ENCODE results near the gene EIF3B.
A peak's percentile ranks its signal among the peaks of the same experiment; 100 is the strongest.
"Not testable (repeated sequence)": the region's sequence is repeated elsewhere in the genome, so short reads cannot be mapped to it uniquely, and the experiment has no call there.

Gene EIF3B

GRCh38 chr7:2399848-2400587 lies 45.4 kb downstream of the EIF3B start:
- DNase-seq (ENCODE audit: low spot score), result peak; percentile 91

DNA sequence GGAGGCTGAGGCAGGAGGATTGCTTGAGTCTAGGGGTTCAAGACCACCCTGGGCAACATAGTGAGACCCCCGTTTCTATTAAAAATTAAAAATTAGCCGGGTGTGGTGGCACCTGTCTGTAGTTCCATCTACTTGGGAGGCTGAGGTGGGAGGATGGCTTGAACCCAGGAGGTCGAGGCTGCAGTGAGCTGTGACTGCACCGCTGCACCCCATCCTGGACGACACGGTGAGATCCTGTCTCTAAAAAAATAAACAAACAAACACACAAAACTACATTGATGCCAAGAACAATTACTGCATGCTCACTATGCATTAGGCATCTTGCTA lies 48.0 kb downstream of the EIF3B start:
- no peak for DNase-seq (ENCODE audit: low spot score)

- peak; percentile 100 for DNase-seq (ENCODE audit: low spot score)
Observed at GRCh38 chr7:2403014-2403717, 48.5 kb downstream of the EIF3B start, which contains the start of gene CHST12. Gene CHST12 (plus strand): TSS chr7:2403611. CDS start chr7:2432640, 29,029 bp downstream.

DNA sequence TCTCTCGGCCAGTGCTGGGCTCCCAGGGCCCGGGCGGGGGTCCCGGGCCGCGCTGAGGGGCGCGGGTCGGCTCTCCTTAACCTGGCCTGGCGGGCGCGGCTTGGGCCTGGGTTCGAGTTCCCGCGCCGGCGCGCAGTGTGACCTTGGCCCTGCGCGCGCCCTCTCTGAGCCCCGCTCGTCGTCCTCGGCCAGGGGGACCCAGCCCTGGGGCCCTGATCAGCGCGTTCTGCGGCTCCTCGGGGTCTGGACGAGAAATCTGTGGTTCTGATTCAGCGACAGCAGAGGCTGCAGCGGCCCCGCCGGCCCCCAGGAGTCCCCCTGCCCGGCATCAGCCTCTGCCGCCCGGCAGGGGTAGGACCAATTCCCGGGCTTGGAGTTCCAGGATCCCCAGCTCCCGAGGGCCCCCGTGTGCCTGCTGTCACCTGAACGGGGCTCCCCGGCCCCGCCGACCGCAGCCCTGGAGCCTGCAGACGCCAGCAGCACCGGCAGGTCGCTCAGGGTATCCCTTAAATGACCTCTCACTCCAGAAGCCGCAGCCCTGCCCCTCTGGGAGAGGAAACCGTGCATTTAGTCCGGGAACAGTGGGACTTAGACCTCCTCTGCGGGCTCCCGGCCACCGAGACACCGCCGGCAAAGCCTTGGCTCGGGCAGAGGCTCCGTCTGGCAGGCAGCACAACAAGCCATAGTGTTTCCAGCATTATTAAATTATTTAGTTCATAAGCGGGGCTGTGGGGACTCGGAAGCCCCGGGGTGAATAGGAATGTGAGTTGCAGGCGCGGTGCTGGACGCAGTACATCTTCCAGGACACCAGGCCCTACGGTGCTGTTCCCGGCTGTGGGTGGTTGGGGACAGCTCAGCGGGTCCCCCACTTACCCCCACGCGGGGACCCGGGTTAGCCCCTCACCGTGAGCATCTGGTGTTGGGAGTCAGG lies 49.4 kb downstream of the EIF3B start:
- peak; percentile 59 for DNase-seq (ENCODE audit: low spot score)

GRCh38 chr7:2404714-2405119 lies 50.1 kb downstream of the EIF3B start:
- DNase-seq (ENCODE audit: low spot score), result no peak

DNA sequence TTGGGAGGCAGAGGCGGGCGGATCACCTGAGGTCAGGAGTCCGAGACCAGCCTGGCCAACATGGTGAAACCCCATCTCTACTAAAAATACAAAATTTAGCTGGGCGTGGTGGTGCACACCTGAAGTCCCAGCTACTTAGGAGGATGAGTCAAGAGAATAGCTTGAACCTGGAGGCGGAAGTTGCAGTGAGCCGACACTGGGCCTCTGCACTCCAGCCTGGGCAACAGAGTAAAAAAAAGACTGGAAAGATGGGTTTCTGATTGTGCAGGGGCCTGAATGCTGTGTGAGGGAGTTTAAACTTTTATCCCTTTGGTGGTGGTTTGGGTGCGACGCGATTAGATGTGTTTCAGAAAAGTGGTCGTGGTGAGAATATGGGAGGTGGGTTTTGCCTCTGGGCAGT lies 50.6 kb downstream of the EIF3B start:
- no peak for DNase-seq (ENCODE audit: low spot score)

GRCh38 chr7:2405601-2406345 lies 51.1 kb downstream of the EIF3B start:
- no peak for DNase-seq (ENCODE audit: low spot score)

GRCh38 chr7:2409745-2410414 lies 55.3 kb downstream of the EIF3B start:
- DNase-seq (ENCODE audit: low spot score), result no peak

DNA sequence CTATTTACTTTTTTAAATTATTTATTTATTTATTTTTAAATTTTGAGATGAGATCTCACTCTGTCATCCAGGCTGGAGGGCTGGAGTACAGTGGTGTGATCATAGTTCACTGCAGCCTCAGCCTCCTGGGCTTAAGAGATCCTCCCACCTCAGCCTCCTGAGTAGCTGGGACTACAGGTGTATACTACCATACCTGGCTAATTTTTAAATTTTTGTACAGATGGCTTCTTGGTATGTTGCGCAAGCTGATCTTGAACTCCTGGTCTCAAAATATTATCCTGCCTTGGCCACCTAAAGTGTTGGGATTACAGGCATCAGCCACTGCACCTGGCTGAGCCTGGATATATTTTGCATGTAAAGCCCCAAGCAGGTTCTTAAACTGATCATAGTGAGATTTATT lies 56.4 kb downstream of the EIF3B start:
- DNase-seq (ENCODE audit: low spot score), result no peak

- no peak for DNase-seq (ENCODE audit: low spot score)
Observed at GRCh38 chr7:2411815-2412586, 57.4 kb downstream of the EIF3B start.

DNA sequence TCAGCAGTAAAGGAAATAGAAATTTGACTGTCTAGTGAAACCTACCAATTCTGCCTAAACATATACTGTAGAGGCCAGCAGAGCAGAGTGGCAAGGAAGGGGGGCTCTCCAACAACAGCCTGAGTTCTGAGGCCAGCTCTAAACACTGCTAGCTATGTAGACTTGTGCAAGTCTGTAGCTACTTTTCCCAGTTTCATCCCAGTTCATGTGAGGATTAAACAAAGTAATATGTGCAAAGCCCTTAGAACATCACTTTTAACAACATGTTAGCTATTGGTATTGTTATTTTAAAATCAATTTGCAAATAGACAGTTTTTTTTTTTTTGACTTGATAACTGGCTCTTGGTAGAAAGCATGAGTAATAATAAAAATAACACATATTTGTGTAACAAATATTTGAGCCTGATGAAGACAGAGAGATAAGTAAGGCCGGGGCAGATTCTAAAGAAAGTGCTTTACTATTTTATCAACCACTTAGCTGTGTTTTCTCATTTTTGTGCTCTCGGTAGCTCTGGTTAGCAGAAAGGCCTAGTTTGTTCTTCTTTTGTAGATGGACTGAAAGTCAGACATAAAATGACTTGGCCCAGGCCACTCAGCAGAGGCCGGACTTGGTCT lies 58.1 kb downstream of the EIF3B start:
- DNase-seq (ENCODE audit: low spot score), result no peak

DNA sequence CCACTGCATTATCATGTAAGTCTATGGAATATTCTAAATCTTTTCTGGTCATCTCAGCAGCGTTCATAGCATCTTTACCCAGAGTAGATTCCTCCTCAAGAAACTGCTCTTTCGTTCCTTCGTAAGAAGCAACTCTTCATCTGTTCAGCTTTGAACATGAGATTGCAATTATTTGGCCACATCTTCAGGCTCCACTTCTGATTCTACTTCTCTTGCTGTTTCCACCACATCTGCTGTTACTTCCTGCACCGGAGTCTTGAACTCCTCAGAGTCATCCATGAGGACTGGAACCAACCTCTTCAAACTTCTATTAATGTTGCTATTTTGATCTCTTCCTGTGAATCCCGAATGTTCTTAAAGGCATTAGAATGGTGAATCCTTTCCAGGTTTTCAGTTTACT lies 61.4 kb downstream of the EIF3B start:
- DNase-seq (ENCODE audit: low spot score), result no peak

GRCh38 chr7:2416650-2417049 lies 62.0 kb downstream of the EIF3B start:
- DNase-seq (ENCODE audit: low spot score), result no peak

GRCh38 chr7:2417178-2417577 lies 62.6 kb downstream of the EIF3B start:
- DNase-seq (ENCODE audit: low spot score), result not testable (repeated sequence)

DNA sequence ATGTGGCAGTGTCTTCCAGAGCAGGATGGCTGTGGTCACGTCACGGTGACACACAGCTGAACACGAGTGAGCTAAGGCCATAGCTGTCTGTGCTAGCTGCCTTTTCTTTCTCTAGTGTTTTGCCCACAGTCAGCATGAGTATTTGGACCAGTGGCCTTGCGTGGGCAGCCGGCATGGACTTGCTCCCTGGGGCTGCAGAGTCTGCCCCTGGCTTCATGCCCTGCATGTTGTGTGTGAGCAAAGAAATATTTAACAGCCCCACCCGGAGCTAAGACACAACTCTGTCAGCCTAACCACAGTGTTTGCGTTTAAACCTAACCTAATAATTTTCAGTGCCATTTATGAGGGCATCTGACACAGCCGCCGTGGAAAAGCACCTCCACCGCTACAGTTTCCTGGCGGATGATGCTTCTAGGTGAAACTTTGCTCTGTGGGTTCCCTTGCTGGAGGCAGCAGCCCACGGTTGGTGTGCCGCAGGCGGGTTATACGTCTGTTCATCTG lies 63.4 kb downstream of the EIF3B start:
- DNase-seq (ENCODE audit: low spot score), result no peak

GRCh38 chr7:2420216-2420933 lies 65.7 kb downstream of the EIF3B start:
- DNase-seq (ENCODE audit: low spot score), result no peak

DNA sequence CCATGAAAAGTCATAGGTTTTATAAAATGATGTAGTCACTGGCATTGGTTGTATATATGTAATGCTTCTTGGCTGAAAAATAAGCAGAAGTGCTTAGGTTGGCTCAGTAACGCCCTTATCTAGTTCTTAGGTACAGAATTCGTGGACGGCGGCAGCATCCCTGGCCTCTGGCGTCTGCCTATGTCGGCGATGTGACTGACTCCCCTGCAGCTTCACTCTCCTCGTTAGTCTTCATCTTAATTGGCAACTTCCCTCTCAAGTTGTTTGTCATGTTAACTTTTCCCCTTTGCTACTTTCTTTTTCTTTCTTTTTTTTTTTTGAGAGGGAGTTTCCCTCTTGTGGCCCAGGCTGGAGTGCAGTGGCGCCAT lies 67.3 kb downstream of the EIF3B start:
- no peak for DNase-seq (ENCODE audit: low spot score)

- no peak for DNase-seq (ENCODE audit: low spot score)
Observed at GRCh38 chr7:2425749-2426148, 71.1 kb downstream of the EIF3B start.
